T-helper 22 cell (primary cell): Measurements from ENCODE around the gene KCNC1.

Experiments
- DNase-seq: peaks from one replicate; pipeline ENCODE4 v3.0.0-alpha.2; 2020; ENCODE audit warnings: low read depth

KCNC1 gene

GRCh38 chr11:17774232-17775034 lies 39.9 kb downstream of the KCNC1 start:
- no peak for DNase-seq

GRCh38 chr11:17775035-17775348 lies 40.4 kb downstream of the KCNC1 start:
- no peak for DNase-seq

DNA sequence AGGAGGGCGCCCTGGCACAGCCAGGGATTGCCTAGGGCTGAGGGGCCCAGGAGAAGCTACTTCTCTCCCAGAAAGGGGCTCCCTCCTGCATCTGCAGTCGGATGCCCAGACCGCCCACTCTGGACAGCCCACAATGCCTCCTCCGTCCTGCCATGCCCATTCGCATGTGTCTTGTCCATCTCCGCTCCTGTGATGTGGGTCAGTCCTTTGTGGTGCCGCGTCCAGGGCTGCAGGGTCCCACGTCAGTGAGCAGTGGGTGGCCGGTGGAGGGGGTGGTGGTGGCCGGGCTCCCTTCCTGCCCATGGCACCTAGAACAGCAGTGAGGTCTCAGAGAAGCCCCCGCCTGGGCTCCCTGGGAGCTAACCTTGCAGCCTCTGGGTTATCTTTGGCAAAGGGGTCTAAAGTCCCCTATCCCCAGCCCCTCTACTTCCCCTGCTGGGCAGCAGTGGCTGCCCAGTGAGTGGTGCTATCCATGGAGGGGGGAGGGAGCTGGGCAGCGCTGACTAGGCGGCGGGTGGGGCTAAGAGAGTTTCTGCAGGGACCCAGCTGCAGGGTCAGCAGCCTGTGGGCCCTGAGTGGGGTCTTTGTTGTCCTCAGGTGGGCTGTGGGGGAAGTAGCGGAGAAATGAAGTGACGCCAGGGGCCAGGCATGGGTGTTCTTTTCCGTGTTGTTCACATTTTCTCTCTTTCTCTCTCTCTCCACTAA lies 41.1 kb downstream of the KCNC1 start:
- DNase-seq, result no peak

GRCh38 chr11:17776212-17776875 lies 41.8 kb downstream of the KCNC1 start:
- DNase-seq, result no peak

- no peak for DNase-seq
These were observed 42.6 kb downstream of the KCNC1 start for GRCh38 chr11:17777086-17777737.

GRCh38 chr11:17777738-17778091 lies 43.1 kb downstream of the KCNC1 start:
- DNase-seq, result no peak

DNA sequence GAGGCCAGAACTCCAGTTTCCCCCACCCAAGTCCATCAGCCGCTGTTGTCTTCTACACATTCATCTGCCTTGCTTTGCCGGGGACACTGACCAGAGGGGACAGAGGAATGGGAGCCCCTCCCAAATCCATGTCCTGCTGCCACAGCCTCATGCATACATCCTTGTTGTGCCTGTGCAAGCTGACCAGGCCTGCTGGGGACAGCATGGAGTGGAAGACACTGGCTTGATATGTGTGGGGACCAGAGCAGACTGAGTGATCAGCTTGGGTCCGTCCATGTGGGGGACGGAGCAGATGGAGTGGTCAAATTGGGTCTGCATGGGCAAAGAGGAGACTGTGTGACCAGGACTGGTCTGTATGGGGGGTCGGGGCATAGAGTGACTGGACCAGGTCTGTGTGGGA lies 43.8 kb downstream of the KCNC1 start:
- no peak for DNase-seq

DNA sequence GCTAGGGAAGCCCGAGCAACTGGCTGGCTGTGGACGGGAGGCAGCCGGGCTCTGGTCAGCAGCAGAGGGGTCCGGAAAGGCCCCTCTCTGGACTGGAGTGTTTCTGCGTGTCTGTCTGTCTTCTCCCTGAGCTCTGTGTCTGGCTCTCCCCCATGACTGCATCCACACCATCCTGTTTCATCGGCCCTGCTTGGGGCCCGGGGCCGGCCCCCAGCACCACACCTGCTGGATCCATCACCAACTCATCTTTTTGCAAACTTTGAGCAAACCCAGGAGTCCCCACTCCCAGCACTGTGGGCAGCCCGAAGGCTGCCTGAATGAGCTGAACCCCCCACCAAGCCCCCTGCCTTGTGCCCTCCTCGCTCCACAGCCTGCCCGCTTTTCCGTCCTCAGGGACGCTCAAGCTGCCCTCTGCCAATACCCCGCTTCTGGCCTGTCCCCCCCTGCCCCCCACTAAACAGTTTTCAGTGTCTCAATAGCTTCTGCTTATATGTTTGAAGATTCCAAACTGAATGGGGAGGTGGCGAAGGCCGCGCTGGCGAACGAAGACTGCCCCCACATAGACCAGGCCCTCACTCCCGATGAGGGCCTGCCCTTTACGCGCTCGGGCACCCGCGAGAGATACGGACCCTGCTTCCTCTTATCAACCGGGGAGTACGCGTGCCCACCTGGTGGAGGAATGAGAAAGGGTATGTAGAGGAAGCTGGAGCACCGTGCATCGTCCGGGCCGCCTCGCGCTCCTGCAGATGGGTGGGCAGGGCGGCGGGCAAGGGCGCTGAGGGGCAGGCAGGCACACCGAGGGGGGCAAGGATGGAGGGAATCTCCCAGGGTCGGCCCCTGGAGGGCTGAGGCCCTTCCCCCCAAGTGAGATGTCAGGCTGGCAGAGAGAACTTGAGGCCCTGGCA lies 44.6 kb downstream of the KCNC1 start:
- no peak for DNase-seq

- DNase-seq, result no peak
These were observed 45.4 kb downstream of the KCNC1 start for GRCh38 chr11:17779861-17780594.

GRCh38 chr11:17780668-17781067 lies 46.1 kb downstream of the KCNC1 start:
- no peak for DNase-seq

- no peak for DNase-seq
These were observed 46.6 kb downstream of the KCNC1 start for GRCh38 chr11:17781221-17781620.

GRCh38 chr11:17781626-17782025 lies 47.0 kb downstream of the KCNC1 start:
- DNase-seq, result no peak

GRCh38 chr11:17782145-17782544 lies 47.6 kb downstream of the KCNC1 start:
- no peak for DNase-seq

GRCh38 chr11:17782603-17783337 lies 48.2 kb downstream of the KCNC1 start:
- no peak for DNase-seq

GRCh38 chr11:17783878-17784277 lies 49.3 kb downstream of the KCNC1 start:
- no peak for DNase-seq

- DNase-seq, result no peak
These were observed 52.4 kb downstream of the KCNC1 start for GRCh38 chr11:17786824-17787525.

DNA sequence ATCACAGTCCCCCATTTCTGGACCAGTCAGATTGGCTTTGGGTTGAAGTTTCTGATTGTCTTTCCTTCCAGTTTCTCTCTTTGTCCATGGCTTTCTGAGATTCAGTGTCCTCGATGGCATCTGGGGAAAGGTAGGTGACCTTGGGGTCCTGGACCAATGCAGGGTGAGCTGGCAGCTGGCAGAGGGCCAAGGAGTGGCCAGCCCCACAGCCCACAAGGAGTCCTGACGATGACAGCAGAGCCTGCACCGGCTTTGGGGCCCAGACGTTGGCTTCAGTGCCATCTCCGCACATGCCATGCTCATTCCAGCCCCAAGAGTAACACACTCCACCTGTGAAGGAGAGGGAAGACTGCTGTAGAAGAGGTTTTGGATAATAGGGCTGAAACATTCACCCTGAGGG lies 53.5 kb downstream of the KCNC1 start:
- DNase-seq, result no peak

GRCh38 chr11:17790453-17790852 lies 55.9 kb downstream of the KCNC1 start:
- DNase-seq, result no peak

GRCh38 chr11:17791144-17791543 lies 56.6 kb downstream of the KCNC1 start:
- no peak for DNase-seq

DNA sequence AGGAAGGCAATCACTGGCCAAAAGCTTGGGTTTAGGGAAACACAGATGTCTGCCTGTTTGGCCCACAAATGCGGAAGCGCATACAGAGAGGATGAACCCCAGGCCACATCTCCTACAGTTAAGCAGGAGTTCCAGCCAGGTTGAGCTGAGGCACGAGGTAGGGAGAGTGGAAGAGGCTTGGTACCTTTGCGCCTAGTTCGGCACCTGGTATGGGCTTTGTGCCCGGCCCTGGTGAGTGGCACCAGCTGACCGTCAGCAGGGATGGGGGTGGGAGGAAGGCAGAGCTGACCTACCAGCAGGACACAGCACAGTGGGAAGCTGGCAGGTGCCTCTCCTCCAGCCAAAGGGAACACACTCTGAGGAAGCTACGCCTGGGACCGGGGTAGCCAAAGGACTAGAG lies 57.6 kb downstream of the KCNC1 start:
- no peak for DNase-seq
